Body of pancreas (tissue), 4 donors: ENCODE results near the gene KCNH1. TPM values are rescaled to one million over a fixed set of nuclear protein-coding genes. Genes with fewer than 3 reads are reported as not detected.

ENCODE experiments used
- ATAC-seq: fragments of 150-250 bp; one replicate; pipeline ENCODE4 v1.9.1; 2016
- DNase-seq, 4 donors: peaks; one replicate each; pipeline ENCODE4 v3.0.0-alpha.2; 2019
- H3K27ac ChIP-seq, 4 donors: fragments of 200-600 bp; sonication (generic); 1 replicate in 3 of 4; 2 replicates in 1 of 4; pipeline versions ENCODE4 v1.5.1 to v1.6.1; 2016 to 2019; ENCODE audit warnings: mild to moderate bottlenecking in 1 of 4, mixed read lengths in 1 of 4, moderate library complexity in 1 of 4
- H3K27me3 ChIP-seq, 2 donors: fragments of 200-600 bp; sonication (generic); one replicate each; pipeline ENCODE4 v1.6.0; 2016; ENCODE audit warnings: mild to moderate bottlenecking in 1 of 2
- H3K36me3 ChIP-seq, 2 donors: fragments of 200-600 bp; sonication (generic); replicated peaks in 1 of 2; 2 replicates each; pipeline ENCODE4 v1.5.1; 2016; ENCODE audit warnings: low read depth in 2 of 2; ENCODE audit not compliant: insufficient read depth in 1 of 2
- H3K4me1 ChIP-seq: fragments of 200-600 bp; sonication (generic); one replicate; pipeline ENCODE4 v1.6.0; 2016
- H3K4me3 ChIP-seq, 2 donors: fragments of 200-600 bp; sonication (generic); 1 replicate in 1 of 2; 2 replicates in 1 of 2; pipeline ENCODE4 v1.5.1; 2016 to 2019
- H3K9me3 ChIP-seq, 3 donors: fragments of 200-600 bp; sonication (generic); 1 replicate in 2 of 3; 2 replicates in 1 of 3; pipeline ENCODE4 v1.5.1; 2016
- CTCF ChIP-seq, 7 experiments: fragments of 450-650 bp in 4 of 7; fragments of 200-600 bp in 3 of 7; sonication (generic) in 3 of 7; IDR thresholded peaks; one replicate each; pipeline ENCODE4 v1.5.1; 2016 to 2019; ENCODE audit warnings: antibody characterized with exemption in 7 of 7
- POLR2A ChIP-seq, 3 donors: fragments of 450-650 bp; IDR thresholded peaks; one replicate each; pipeline ENCODE4 v1.6.1; 2016; ENCODE audit warnings: antibody characterized with exemption in 3 of 3, mild to moderate bottlenecking in 2 of 3
- WGBS, 2 donors: methylation state at CpG; one replicate each; pipeline ENCODE4 v1.1.5; 2017; 5-methylcytosine and 5-hydroxymethylcytosine counted together
- intact Hi-C: fragments of 100-400 bp; cut with DNase I; formaldehyde crosslinking; loops from one replicate; pipeline ENCODE4 v1.15.1; 2023
- total RNA-seq, 2 donors: library from RNA; depleted of rRNA; stranded (reverse); fragments of >200 nt; gene quantifications; one replicate each; pipeline ENCODE4 v1.1.0, GENCODE V29; 2016

KCNH1 gene
- total RNA-seq, 2 donors from 2014 or later: 0.52 TPM; not detected in 1

GRCh38 chr1:210747112-210747511 is 386.8 kb downstream of the KCNH1 start:
- ATAC-seq: no peak
- no peak for DNase-seq
- no peaks in the 10 kb centered on the region for H3K9me3 ChIP-seq
- no peak overlapping the region for H3K4me3 ChIP-seq
- no peaks in the 10 kb centered on the region for H3K36me3 ChIP-seq
- intact Hi-C loops: no loop called here
- no peak for TF ChIP-seq POLR2A (IDR thresholded peaks at IDR 0.05)
- TF ChIP-seq CTCF (IDR thresholded peaks at IDR 0.05): no peak
- no peak overlapping the region for H3K27ac ChIP-seq
- WGBS, 2 donors: 50 to 60% methylated on average over 3 of the region's 3 CpGs
- no peaks in the 10 kb centered on the region for H3K27me3 ChIP-seq
- no peaks in the 10 kb centered on the region for H3K4me1 ChIP-seq

- Histone ChIP-seq H3K4me1 (no peaks in the 10 kb centered on the region), H3K27me3 (no peaks in the 10 kb centered on the region), H3K27ac (no peak overlapping the region), H3K4me3 (no peak overlapping the region), H3K9me3 (no peaks in the 10 kb centered on the region), H3K36me3 (no peaks in the 10 kb centered on the region)
- ATAC-seq (no peak), DNase-seq (no peak)
- WGBS, 2 donors: 60 to 64% methylated on average over 3 of the region's 3 CpGs
- intact Hi-C loops: no loop called here
- TF ChIP-seq POLR2A (IDR thresholded peaks at IDR 0.05): no peak
- TF ChIP-seq CTCF (IDR thresholded peaks at IDR 0.05): no peak
Measured at GRCh38 chr1:210746024-210746731, 387.8 kb downstream of the KCNH1 start.

GRCh38 chr1:210743038-210743437 is 390.9 kb downstream of the KCNH1 start:
- 66 to 74% methylated on average over 3 of the region's 3 CpGs for WGBS, 2 donors
- no peak for DNase-seq
- Histone ChIP-seq H3K27ac (no peak overlapping the region), H3K4me3 (no peak overlapping the region), H3K4me1 (no peaks in the 10 kb centered on the region), H3K36me3 (no peaks in the 10 kb centered on the region), H3K9me3 (no peaks in the 10 kb centered on the region), H3K27me3 (no peaks in the 10 kb centered on the region)
- no peak for TF ChIP-seq POLR2A (IDR thresholded peaks at IDR 0.05)
- TF ChIP-seq CTCF (IDR thresholded peaks at IDR 0.05): no peak
- ATAC-seq: no peak
- intact Hi-C loops: no loop called here

GRCh38 chr1:210741564-210741963 is 392.4 kb downstream of the KCNH1 start:
- no peaks in the 10 kb centered on the region for H3K9me3 ChIP-seq
- intact Hi-C loops: no loop called here
- H3K27ac ChIP-seq: no peak overlapping the region
- 84 to 87% methylated on average over 5 of the region's 5 CpGs for WGBS, 2 donors
- TF ChIP-seq POLR2A (IDR thresholded peaks at IDR 0.05): no peak
- TF ChIP-seq CTCF (IDR thresholded peaks at IDR 0.05): no peak
- no peak for DNase-seq
- no peaks in the 10 kb centered on the region for H3K4me1 ChIP-seq
- no peaks in the 10 kb centered on the region for H3K27me3 ChIP-seq
- ATAC-seq: no peak
- no peaks in the 10 kb centered on the region for H3K36me3 ChIP-seq
- no peak overlapping the region for H3K4me3 ChIP-seq

GRCh38 chr1:210739627-210740026 is 394.3 kb downstream of the KCNH1 start:
- DNase-seq (no peak), ATAC-seq (no peak)
- Histone ChIP-seq H3K4me3 (no peak overlapping the region), H3K27me3 (no peaks in the 10 kb centered on the region), H3K9me3 (no peaks in the 10 kb centered on the region), H3K4me1 (no peaks in the 10 kb centered on the region), H3K27ac (no peak overlapping the region), H3K36me3 (no peaks in the 10 kb centered on the region)
- intact Hi-C loops: no loop called here
- TF ChIP-seq POLR2A (IDR thresholded peaks at IDR 0.05) (no peak), CTCF (IDR thresholded peaks at IDR 0.05) (no peak)
- 76 to 77% methylated on average over 1 of the region's 1 CpG for WGBS, 2 donors
